GM10248 (cell line): ENCODE results near the gene CACNB4.
"Not testable (repeated sequence)": the region's sequence is repeated elsewhere in the genome, so short reads cannot be mapped to it uniquely, and the experiment has no call there.

Source experiments
- CTCF ChIA-PET: fragments of 300-600 bp; sonication (Branson Sonifier 250); formaldehyde crosslinking; extraction: SDS; loops from one replicate; lab custom pipeline; 2021; ENCODE audit warnings: antibody characterized with exemption; lab: Yijun Ruan, JAX
- POLR2A ChIA-PET: fragments of 350-650 bp; sonication (Branson Sonifier 250); formaldehyde crosslinking; extraction: SDS; loops from one replicate; lab custom pipeline; 2020; ENCODE audit warnings: antibody characterized with exemption; lab: Yijun Ruan, JAX
- DNase-seq: peaks from one replicate; pipeline ENCODE4 v3.0.0; 2012; ENCODE audit errors: extremely low spot score
- CTCF ChIP-seq: IDR thresholded peaks from 2 replicates; pipeline ENCODE4 v1.5.1; 2012; ENCODE audit warnings: mild to moderate bottlenecking, low read depth; ENCODE audit errors: extremely low read depth, missing control alignments, control extremely low read depth

The CACNB4 gene

GRCh38 chr2:151999053-151999452 is 99.8 kb downstream of the CACNB4 start:
- CTCF ChIA-PET = interaction anchor here (0.7 to 5.4 kb wide), 29 partner anchors 8 to 633 kb away, joined by 3 to 66 read pairs (median 4); no protein-coding TSS in a partner anchor
- POLR2A ChIA-PET = no interaction called here
- peak; percentile 73 for DNase-seq
- peak; percentile 86 for TF ChIP-seq CTCF

- ChIA-PET POLR2A (no interaction called here), CTCF (interaction anchor here (0.8 to 5.4 kb wide), 7 partner anchors 8 to 369 kb away, joined by 3 to 66 read pairs (median 3); no protein-coding TSS in a partner anchor)
- DNase-seq = no peak
- no peak for TF ChIP-seq CTCF
These were observed 102.4 kb downstream of the CACNB4 start for GRCh38 chr2:151996243-151997003.

GRCh38 chr2:151995161-151995557 is 103.7 kb downstream of the CACNB4 start:
- ChIA-PET CTCF (interaction anchor here (0.9 to 5.4 kb wide), 3 partner anchors 9 to 30 kb away, joined by 3 to 66 read pairs (median 3); no protein-coding TSS in a partner anchor), POLR2A (no interaction called here)
- no peak for TF ChIP-seq CTCF
- no peak for DNase-seq

GRCh38 chr2:151994178-151994577 is 104.7 kb downstream of the CACNB4 start:
- DNase-seq, POLR2A ChIA-PET: not testable (repeated sequence)
- CTCF ChIA-PET = interaction anchor here (0.7 kb wide), 1 partner anchor 10 kb away, joined by 3 read pairs; no protein-coding TSS in a partner anchor

GRCh38 chr2:151991010-151991409 is 107.8 kb downstream of the CACNB4 start:
- no peak for TF ChIP-seq CTCF
- POLR2A ChIA-PET = interaction anchor here (0.6 kb wide), 1 partner anchor 11 kb away, joined by 3 read pairs; no protein-coding TSS in a partner anchor
- CTCF ChIA-PET = interaction anchor here (1.4 to 2.8 kb wide), 5 partner anchors 8 to 35 kb away, joined by 3 to 25 read pairs (median 5); no protein-coding TSS in a partner anchor
- DNase-seq = no peak

GRCh38 chr2:151989378-151989777 is 109.5 kb downstream of the CACNB4 start:
- CTCF ChIA-PET = interaction anchor here (1.2 to 1.9 kb wide), 4 partner anchors 9 to 36 kb away, joined by 3 to 5 read pairs (median 4); no protein-coding TSS in a partner anchor
- POLR2A ChIA-PET = no interaction called here
- DNase-seq = no peak
- no peak for TF ChIP-seq CTCF

GRCh38 chr2:151987484-151987883 is 111.4 kb downstream of the CACNB4 start:
- TF ChIP-seq CTCF = no peak
- CTCF ChIA-PET = interaction anchor here (1.0 to 4.0 kb wide), 5 partner anchors 9 to 40 kb away, joined by 3 to 28 read pairs (median 4); no protein-coding TSS in a partner anchor
- POLR2A ChIA-PET = no interaction called here
- DNase-seq = no peak
